ENCODE data around the gene CEBPB.

- TF ChIP-seq CTCF (conservative IDR thresholded peaks at IDR 0.05 in 1 of 2, IDR thresholded peaks at IDR 0.05 in 1 of 2; ENCODE audit: low read depth in 1 of 2, low read length in 2 of 2), result no peak
- TF ChIP-seq EZH2 (IDR thresholded peaks at IDR 0.05; ENCODE audit: low read length, missing control alignments), result no peak
Measured at GRCh38 chr20:50181344-50181743, 9.3 kb upstream of the CEBPB start.

Data from fibroblast of lung (primary cell).